Measurements from ENCODE around the gene CLCN3.

- TF ChIP-seq CTCF (IDR thresholded peaks at IDR 0.05; ENCODE audit: low read length) (no peak), EZH2 (optimal IDR thresholded peaks at IDR 0.05; ENCODE audit: low read depth, low read length) (no peak)
Measured at GRCh38 chr4:169634975-169635374, 14.6 kb downstream of the CLCN3 start.
